Lower lobe of right lung (tissue), 2 donors: ENCODE data around the gene PHLDA1. TPM values are rescaled to one million over a fixed set of nuclear protein-coding genes. Genes with fewer than 3 reads are reported as not detected.

ENCODE experiments used
- ATAC-seq, 2 donors: fragments of 200-7000 bp; cut with Tn5 transposase; one replicate each; pipeline ENCODE4 v1.9.1; 2020 to 2022; ENCODE audit warnings: mild to moderate bottlenecking in 2 of 2, moderate library complexity in 2 of 2
- DNase-seq: peaks from one replicate; pipeline ENCODE4 v3.0.0-alpha.2; 2020
- H3K27ac ChIP-seq: fragments of 200-600 bp; one replicate; pipeline ENCODE4 v1.8.0; 2022
- H3K27me3 ChIP-seq: fragments of 200-600 bp; one replicate; pipeline ENCODE4 v1.8.0; 2022; ENCODE audit warnings: low read depth
- H3K36me3 ChIP-seq: fragments of 200-600 bp; one replicate; pipeline ENCODE4 v1.8.0; 2022; ENCODE audit warnings: mild to moderate bottlenecking
- H3K4me1 ChIP-seq: fragments of 200-600 bp; one replicate; pipeline ENCODE4 v1.8.0; 2022
- H3K4me3 ChIP-seq: fragments of 200-600 bp; one replicate; pipeline ENCODE4 v1.8.0; 2022; ENCODE audit warnings: mild to moderate bottlenecking
- H3K9me3 ChIP-seq: fragments of 200-600 bp; one replicate; pipeline ENCODE4 v1.8.0; 2022
- intact Hi-C: fragments of 100-400 bp; cut with DNase I; formaldehyde crosslinking; loops from one replicate; pipeline ENCODE4 v1.11.0; 2022
- total RNA-seq: library from RNA; stranded (reverse); fragmentation: NEBNext Ultra II Directional; extraction: Animal tissue kit (Norgen Biotek cat#: 25700); gene quantifications from one replicate; pipeline ENCODE4 v1.2.1, GENCODE V29; 2021
- TF ChIP-seq, protein P1 (sequence below): fragments of 200-600 bp; IDR thresholded peaks from one replicate; pipeline ENCODE4 v1.8.0; 2022; ENCODE audit warnings: antibody characterized with exemption, mild to moderate bottlenecking
- donor health status: DM: no; HTN: yes; CAD: no; lungs with severe emphysema.

Gene PHLDA1
- total RNA-seq, 1 donor from 2014 or later = 12.2 TPM

DNA sequence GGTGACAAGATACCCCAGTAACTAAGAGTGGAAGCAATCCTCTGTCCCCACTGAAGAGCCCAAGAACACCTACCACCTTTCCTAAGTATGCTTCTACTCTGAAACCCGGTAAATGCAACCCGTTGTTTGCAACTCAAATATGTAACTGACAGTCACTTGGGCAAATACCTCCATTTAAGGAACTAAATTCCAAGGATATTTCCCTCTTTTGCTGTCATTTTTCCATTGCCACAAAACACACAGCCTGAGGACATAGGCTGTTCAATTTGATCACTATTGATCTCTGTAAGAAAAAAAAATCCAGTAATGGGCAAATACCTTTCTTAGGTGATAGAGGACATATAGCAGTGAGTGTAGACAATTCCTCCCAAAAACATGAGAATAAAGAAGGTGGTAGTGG, 6.6 kb upstream of the PHLDA1 start:
- intact Hi-C loops = loop anchor here (10.0 kb wide), 1 partner anchor 513 kb away; no protein-coding TSS in a partner anchor
- H3K27me3 ChIP-seq = no peaks in the 10 kb centered on the region

DNA sequence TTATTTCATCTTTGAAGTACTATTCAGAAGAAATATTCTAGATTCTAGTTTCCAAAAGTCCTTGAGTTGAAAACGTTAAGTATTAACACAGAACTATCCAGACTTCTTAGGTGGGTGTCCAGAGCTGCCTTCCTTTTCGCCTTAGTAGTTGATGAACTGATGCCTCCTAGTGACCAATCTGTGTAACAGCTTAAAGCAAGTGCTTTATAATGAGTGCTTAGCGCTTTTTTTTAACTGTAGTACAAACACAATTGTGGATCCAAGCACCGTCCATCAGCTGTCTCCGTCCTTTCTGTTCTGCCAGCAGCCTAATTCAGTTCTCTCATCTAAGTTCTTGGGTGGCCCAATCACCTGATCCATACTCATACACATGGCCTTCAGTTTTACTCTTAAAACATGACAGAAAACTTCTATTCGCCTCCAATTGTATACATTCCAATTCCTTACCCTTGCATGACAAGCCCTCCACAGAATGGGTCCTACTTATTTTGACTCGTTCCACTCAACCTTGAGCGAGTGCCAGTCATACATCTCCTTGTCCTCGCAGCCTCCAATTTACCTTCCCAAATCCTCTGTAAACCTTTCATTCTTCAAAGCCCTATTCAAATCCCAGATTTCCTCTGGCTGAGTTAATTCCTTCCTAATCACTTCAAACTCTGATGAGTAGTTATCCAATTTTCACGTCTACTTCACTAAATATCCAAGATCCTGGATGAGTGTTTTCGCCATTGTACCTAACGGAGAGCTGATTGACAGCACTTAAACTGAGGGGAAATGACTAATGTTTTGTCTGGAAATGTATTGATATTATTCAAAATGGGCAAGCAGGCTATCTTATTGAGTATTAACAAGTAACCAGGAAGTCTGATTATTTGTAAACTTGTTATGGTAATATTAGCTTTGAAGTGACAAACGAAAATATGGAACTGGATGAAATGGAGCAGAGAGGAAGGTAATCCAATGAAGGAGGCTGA, 5.8 kb upstream of the PHLDA1 start:
- no peaks in the 10 kb centered on the region for H3K9me3 ChIP-seq
- intact Hi-C loops = loop anchor here (10.0 kb wide), 1 partner anchor 513 kb away; no protein-coding TSS in a partner anchor
- TF ChIP-seq, protein P1, sequence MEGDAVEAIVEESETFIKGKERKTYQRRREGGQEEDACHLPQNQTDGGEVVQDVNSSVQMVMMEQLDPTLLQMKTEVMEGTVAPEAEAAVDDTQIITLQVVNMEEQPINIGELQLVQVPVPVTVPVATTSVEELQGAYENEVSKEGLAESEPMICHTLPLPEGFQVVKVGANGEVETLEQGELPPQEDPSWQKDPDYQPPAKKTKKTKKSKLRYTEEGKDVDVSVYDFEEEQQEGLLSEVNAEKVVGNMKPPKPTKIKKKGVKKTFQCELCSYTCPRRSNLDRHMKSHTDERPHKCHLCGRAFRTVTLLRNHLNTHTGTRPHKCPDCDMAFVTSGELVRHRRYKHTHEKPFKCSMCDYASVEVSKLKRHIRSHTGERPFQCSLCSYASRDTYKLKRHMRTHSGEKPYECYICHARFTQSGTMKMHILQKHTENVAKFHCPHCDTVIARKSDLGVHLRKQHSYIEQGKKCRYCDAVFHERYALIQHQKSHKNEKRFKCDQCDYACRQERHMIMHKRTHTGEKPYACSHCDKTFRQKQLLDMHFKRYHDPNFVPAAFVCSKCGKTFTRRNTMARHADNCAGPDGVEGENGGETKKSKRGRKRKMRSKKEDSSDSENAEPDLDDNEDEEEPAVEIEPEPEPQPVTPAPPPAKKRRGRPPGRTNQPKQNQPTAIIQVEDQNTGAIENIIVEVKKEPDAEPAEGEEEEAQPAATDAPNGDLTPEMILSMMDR = peak; percentile 78
- DNase-seq (no peak), ATAC-seq (peak; percentile 81 to 84)
- peaks cover 26% of the 10 kb centered on the region for H3K4me1 ChIP-seq
- no peak overlapping the region for H3K27ac ChIP-seq
- H3K4me3 ChIP-seq = no peak overlapping the region
- no peaks in the 10 kb centered on the region for H3K27me3 ChIP-seq
- no peaks in the 10 kb centered on the region for H3K36me3 ChIP-seq

More for the DNA sequence above, 6.6 kb upstream of the PHLDA1 start:
- ATAC-seq (no peak), DNase-seq (no peak)
- Histone ChIP-seq H3K9me3 (no peaks in the 10 kb centered on the region), H3K4me3 (no peak overlapping the region), H3K27ac (no peak overlapping the region), H3K4me1 (peaks cover 19% of the 10 kb centered on the region), H3K36me3 (peaks cover 4% of the 10 kb centered on the region)
- TF ChIP-seq, protein P1 = no peak

DNA sequence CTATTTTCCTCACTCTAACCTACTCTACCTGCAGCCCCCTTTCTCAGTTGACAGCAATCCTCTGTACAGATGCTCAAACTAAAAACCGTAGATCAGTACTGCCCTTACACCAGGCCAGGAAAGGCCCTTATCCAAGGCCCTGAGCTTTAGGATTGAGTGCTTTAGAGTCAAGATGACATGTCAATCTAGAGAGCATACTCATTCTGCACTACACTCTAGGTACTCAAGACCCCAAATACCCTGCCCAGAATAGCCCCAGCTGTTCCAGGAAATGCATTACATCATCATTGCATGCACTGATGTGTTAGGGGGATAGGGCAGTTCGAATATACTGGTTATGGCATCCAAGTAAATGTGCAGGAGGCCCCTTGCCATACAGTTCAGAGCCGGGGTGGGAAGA, 3.5 kb upstream of the PHLDA1 start:
- Histone ChIP-seq H3K36me3 (no peaks in the 10 kb centered on the region), H3K4me1 (peaks cover 27% of the 10 kb centered on the region), H3K9me3 (no peaks in the 10 kb centered on the region), H3K4me3 (no peak overlapping the region), H3K27ac (no peak overlapping the region), H3K27me3 (no peaks in the 10 kb centered on the region)
- TF ChIP-seq, protein P1 = no peak
- intact Hi-C loops = loop anchor here (10.0 kb wide), 1 partner anchor 510 kb away; no protein-coding TSS in a partner anchor
- ATAC-seq (no peak), DNase-seq (no peak)

DNA sequence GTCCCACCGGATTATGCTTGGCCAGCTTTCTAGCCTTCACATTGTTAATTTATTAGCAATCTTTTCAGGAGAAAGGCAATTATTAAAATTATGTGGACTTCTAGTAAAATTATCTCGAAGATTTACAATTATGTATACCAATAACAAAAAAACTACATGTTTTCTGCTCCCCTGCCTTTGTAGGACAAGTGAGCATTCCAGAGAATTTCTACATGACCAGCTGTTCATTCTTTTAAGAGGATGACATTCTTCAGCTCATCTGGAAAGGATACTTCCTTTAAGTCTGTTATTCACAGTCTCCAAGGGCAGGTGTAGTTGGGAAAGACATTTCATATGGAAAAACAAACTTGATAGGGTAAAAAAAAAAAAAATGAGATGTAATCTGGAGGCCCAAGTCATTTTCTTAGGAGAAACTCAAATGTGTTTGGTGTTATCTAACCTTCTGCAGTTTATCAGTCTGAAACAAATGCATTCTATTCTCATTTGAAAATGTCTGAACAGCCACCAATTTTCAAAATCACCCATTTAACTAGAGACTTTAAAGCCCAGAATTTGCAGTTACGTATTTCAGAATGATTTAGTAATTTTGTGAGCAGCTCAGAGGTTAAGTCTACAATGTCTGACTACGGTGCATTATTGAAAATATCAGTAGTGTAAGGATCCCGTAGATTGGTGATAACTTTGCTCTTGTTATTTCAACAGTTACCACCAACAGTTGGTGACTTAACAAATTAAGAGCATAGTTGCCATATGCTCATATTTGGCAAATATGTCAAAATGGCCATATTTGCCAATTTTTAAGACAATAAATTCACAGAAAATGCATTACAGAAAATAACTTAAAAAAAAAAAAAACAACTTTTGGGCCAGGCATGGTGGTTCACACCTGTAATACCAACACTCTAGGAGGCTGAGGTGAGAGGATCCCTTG, 1.8 kb upstream of the PHLDA1 start:
- H3K9me3 ChIP-seq = no peaks in the 10 kb centered on the region
- no peak for ATAC-seq
- no peaks in the 10 kb centered on the region for H3K27me3 ChIP-seq
- no peak for DNase-seq
- no peaks in the 10 kb centered on the region for H3K36me3 ChIP-seq
- H3K4me1 ChIP-seq = peaks cover 37% of the 10 kb centered on the region
- TF ChIP-seq, protein P1 = no peak
- peak overlapping the region; percentile 80 for H3K4me3 ChIP-seq
- H3K27ac ChIP-seq = peak overlapping the region; percentile 97
- intact Hi-C loops = loop anchor here (10.0 kb wide), 1 partner anchor 509 kb away; no protein-coding TSS in a partner anchor
